Endothelial cell of umbilical vein (primary cell): ENCODE measurements around the gene RBKS.

Experiments
- CTCF ChIP-seq, 2 donors: IDR thresholded peaks; 1 replicate in 1 of 2; 2 replicates in 1 of 2; pipeline ENCODE4 v1.5.1; 2011; ENCODE audit warnings: low read length in 2 of 2, mild to moderate bottlenecking in 2 of 2, moderate library complexity in 2 of 2, control low read depth in 1 of 2, inconsistent platforms in 1 of 2, low read depth in 1 of 2; ENCODE audit not compliant: insufficient read depth in 1 of 2; ENCODE audit errors: extremely low read depth in 1 of 2
- EZH2 ChIP-seq: IDR thresholded peaks from 2 replicates; pipeline ENCODE4 v1.6.1; 2012; ENCODE audit warnings: borderline replicate concordance, low read depth, mild to moderate bottlenecking, moderate library complexity, low read length, inconsistent platforms; ENCODE audit not compliant: severe bottlenecking
- GATA2 ChIP-seq: IDR thresholded peaks from 2 replicates; pipeline ENCODE4 v1.7.0; 2011; ENCODE audit warnings: low read depth, mild to moderate bottlenecking, moderate library complexity, mixed read lengths, low read length; ENCODE audit not compliant: insufficient read length, insufficient read depth
- JUN ChIP-seq: IDR thresholded peaks from 2 replicates; pipeline ENCODE4 v1.6.1; 2011; ENCODE audit warnings: borderline replicate concordance, low read depth; ENCODE audit not compliant: insufficient read length, insufficient read depth
- MAX ChIP-seq: IDR thresholded peaks from 2 replicates; pipeline ENCODE4 v1.6.1; 2011; ENCODE audit not compliant: insufficient read depth, insufficient read length
- POLR2A ChIP-seq: IDR thresholded peaks from 2 replicates; pipeline ENCODE4 v1.6.1; 2012; ENCODE audit warnings: low read depth, mild to moderate bottlenecking, control low read depth, low read length
- POLR2AphosphoS5 ChIP-seq: IDR thresholded peaks from 2 replicates; pipeline ENCODE4 v1.6.1; 2012; ENCODE audit warnings: low read depth, mild to moderate bottlenecking, control low read depth, low read length, moderate library complexity; ENCODE audit not compliant: insufficient read depth

GRCh38 chr2:27756544-27757498 is 133.4 kb downstream of the RBKS start:
- TF ChIP-seq POLR2A, result no peak
- TF ChIP-seq CTCF (IDR thresholded peaks at IDR 0.05; ENCODE audit: extremely low read depth in 1 of 2, insufficient read depth in 1 of 2, low read depth in 1 of 2, low read length in 2 of 2), result no peak
- no peak for TF ChIP-seq EZH2
- TF ChIP-seq POLR2AphosphoS5, result no peak
- no peak for TF ChIP-seq GATA2
- TF ChIP-seq JUN, result no peak
- no peak for TF ChIP-seq MAX
